Endometrial microvascular endothelial cells (primary cell): ENCODE data around the gene MTG1. TPM values are rescaled to one million over a fixed set of nuclear protein-coding genes. Genes with fewer than 3 reads are reported as not detected.
"Not testable (repeated sequence)": the region's sequence is repeated elsewhere in the genome, so short reads cannot be mapped to it uniquely, and the experiment has no call there.

Experiments used
- in situ Hi-C: cut with HindIII; loops from 2 replicates; pipeline ENCODE4 v1.10.0; 2017; ENCODE audit warnings: low sequenced_read_pairs, low pct_unique_long_range_greater_than_20kb; ENCODE audit errors: inconsistent ontology term
- total RNA-seq: library from RNA; depleted of rRNA; stranded (reverse); fragments of >200 nt; gene quantifications from one replicate; pipeline ENCODE4 v1.2.3, GENCODE V29; 2015; ENCODE audit errors: inconsistent ontology term

The MTG1 gene
- total RNA-seq, 1 donor from 2014 or later, result 28.0 TPM

- in situ Hi-C loops, result no loop called here
These were observed 46.8 kb downstream of the MTG1 start for GRCh38 chr10:133440633-133441285.

DNA sequence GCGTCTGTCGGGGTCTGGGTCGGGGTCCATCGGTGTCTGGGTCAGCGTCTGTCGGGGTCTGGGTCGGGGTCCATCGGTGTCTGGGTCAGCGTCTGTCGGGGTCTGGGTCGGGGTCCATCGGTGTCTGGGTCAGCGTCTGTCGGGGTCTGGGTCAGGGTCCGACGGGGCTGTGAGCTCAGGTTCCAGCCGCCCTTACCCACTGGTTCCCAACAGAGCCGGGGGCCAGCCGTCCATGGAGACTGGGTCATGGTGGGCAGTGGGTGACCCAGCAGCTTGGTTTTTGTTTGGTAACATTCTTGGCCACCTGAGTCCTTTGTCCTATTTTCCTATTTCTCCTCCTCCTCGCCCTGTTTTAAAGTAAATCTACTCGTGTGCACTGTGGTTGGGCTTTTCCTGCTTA, 47.4 kb downstream of the MTG1 start:
- in situ Hi-C loops, result not testable (repeated sequence)

GRCh38 chr10:133441780-133442179, 47.8 kb downstream of the MTG1 start:
- in situ Hi-C loops, result no loop called here

GRCh38 chr10:133442191-133442966, 48.4 kb downstream of the MTG1 start:
- in situ Hi-C loops, result no loop called here

- in situ Hi-C loops, result no loop called here
These were observed 49.3 kb downstream of the MTG1 start for GRCh38 chr10:133442967-133443924.

DNA sequence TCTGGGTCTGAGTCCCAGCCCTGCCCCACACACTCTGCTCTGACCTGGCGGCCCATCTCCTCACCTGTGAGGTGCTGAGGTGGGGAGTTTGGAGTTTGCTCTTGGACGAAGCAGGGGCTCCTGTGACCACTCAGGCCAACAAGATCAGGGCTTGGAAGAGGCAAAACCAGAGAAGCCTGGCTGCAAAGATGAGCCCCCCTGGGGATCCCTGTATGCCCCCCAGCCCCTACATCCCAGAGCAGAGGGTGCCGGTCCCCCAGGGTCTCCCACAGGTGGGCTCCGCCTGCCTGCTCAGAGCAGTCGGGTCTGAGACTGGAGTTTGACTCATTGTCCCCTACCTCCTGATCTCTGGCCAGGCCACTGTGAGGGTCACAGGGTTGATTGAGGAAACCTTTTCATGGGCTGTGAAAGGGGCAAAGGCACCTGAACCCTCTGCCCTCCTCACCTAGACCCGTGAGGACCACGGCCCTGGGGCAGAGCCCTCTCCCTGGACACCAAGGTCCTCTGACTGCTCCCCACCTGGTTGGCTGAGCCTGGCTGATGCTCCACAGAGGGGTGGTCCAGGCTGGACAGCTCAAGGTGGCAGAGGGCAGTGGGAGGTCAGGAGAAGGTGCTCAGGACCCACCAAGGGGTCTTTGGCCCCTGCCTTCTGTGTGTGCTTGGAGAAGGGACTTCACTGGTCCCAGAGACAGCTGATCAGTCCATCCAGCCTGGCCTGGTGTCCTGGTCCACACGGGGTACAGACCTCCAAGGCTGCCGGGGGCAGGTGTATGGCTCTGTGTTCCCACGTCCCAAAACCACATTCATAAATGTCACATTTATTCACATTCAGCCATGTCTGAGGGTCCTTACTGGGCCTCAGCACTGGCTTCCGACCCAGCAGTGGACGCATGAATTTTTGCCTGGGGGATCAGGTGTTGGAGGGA, 50.6 kb downstream of the MTG1 start:
- in situ Hi-C loops, result no loop called here

DNA sequence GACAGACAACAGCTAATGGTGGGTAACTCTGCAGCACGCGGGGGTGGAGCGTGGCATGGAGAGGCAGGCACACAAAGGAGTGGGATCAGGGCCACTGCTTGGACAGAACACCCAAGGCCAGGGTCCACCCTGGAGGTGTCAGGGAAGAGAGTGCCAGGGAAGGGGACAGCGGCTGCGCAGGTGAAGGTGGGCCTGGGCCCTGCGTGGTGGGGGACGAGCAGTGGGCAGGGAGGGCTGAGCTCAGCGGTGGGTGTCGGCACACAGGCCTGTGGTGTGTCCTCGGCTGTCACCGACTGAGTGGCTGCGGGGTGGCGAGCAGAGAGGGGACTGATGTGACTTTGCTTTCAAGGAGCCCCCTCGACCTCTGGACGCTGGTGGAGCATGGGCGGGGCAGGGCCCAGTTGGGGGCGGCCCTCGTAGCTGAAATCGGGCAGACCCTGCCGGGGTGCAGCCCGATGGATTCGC, 51.3 kb downstream of the MTG1 start:
- in situ Hi-C loops, result no loop called here

DNA sequence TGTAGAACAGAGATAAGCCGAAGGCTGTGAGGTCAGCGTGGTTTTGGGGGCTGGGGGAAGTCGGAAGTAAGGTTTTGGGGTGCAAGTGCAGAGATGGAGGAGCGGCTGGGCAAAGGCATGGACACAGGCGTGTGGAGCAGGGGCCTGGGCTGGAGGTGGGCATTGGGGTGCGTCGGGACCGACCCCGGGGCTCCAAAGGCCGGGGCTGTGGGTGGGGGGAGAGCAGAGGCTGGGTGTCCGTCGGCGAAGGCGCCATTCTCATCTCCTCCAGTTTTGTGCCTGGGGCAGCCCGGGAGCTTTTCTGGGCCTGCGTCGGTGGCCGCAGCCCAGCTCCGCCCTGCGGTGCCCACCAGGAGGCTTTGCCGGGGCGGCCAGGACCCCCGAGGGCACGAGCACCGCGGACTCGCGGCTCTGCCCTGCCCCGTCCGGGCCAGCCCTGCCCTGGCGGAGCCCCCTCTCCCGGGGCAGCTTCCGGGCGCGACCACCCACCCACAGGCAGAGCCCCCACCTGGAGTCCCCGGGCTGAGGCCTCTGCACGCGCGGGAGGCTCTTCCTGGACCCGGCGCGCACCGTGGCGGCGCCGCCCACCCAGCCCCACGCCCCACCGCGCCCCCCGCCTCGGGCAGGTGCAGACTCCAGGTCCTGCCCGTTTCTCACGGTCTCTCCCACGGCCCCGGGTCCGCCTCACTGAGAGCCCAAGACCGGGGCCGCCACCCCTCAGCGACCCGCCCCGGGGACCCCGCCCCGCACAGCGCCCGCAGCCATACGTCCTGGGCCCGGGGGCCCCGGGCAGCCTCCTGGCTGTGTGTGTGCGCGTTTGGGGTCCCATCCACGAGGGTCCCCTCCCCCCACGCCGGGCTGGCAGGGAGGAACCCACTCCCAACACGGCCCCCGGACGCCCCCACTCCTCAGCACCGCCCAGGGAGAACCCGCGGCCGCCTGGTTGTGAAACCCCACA, 52.1 kb downstream of the MTG1 start:
- in situ Hi-C loops, result no loop called here

- in situ Hi-C loops, result no loop called here
These were observed 53.0 kb downstream of the MTG1 start for GRCh38 chr10:133446979-133447378.

DNA sequence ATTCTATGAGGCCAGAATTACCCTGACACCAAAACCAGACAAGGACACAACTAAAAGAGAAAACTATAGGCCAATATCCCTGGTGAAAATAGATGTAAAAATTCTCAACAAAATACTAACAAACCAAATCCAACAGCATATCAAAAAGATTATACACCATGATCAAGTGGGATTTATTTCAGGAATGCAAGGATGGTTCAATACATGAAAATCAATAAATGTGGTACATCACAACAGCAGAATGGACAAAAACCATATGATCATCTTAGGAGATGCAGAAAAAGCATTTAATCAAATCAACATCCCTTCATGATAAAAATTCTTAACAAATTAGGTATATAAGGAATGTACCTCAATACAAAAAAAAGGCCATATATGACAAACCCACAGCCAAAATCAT, 54.2 kb downstream of the MTG1 start:
- in situ Hi-C loops, result no loop called here

GRCh38 chr10:133451346-133451745, 57.4 kb downstream of the MTG1 start:
- in situ Hi-C loops, result no loop called here

- in situ Hi-C loops, result no loop called here
These were observed 58.5 kb downstream of the MTG1 start for GRCh38 chr10:133452453-133452852.

DNA sequence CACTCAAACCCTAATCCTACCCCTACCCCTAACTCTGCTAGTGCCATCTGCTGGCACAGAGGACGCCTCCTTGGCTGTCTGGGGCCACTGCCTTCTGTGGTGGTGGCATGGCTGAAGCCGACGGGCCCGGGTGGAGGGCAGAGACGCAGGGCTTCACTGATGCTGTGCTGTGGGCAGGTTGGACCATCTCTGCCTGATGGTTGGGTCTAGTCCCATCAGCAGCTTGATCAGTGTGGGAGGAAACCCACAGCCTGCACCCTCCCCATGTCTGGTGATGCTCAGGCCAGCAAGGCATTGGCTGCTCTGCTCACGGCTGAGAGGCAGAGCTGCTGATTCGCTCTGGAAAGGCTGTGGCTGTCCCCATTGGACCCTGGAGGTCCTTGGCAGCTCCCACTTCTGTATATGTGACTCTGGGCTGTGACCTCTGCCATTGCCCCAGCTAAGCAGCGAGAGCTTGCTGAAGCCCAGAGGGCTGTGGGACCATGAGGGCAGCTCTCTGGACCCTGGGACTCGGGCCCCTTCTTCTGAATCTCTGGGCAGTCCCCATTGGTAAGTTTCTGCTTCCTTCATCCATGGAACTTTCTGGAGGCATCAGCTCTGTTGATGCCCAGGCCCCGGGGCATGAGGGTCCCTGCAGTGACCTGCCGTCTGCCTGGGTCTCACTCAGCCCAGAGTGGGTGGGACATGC, 59.7 kb downstream of the MTG1 start, which contains the start of gene SCART1:
TSS of gene SCART1 (plus strand) at position 430 of the 688 bp plus-strand sequence. CDS start at position 483, 53 bp downstream.
- in situ Hi-C loops, result no loop called here

DNA sequence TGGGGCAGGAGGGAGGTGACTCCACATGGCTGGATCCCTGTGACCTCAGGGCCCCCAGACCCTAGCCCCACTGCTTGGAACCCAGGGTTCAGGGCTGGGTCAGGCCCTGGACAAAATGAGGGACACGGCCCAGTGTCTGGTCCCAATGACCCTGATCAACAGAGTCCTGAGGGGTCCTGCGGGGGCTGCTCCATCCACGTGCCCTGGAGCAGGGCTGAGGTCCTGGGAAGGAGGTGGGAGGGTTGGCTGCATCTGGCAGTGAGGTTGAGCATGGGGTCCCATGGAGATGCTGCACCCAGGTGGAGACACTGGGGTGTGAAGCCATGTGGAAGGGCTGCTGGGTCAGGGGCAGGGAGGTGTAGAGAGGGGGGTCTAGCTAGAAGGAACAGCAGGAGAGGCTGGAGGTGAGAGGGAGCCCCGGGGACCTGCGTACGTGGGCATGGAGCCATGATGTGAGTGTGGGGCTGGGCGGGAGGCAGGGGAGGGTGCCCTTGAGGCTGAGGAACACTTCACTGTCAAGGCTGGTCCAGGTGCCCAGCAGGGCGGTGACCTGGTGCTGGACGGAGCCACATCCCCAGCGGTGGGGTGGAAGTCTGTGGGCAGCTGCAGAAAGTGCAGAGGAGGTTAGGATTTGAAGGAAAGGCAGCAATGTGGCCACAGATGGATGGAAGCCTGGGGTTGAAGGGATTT, 60.4 kb downstream of the MTG1 start:
- in situ Hi-C loops, result no loop called here

GRCh38 chr10:133455196-133455595, 61.2 kb downstream of the MTG1 start:
- in situ Hi-C loops, result no loop called here

DNA sequence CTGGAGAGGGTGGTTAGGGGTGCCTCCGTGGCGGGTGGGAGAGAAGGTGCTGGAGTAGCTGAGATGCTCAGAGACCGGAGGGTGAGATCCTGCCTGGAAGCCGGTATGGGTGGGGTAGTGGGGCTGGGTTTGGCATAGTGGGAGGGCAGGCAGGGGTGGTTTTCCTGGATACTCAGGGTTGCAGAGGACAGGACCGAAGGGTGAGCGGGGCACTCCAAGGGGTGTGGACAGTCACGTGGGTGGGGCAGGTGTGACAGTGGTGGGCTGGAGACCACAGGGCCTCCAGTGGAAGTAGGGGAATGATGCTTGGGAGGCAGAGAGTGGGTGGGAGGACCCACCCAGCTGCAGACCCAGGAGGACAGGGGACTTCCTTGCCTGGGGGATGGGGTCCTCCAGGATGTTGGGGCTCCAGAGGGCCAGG, 61.7 kb downstream of the MTG1 start:
- in situ Hi-C loops, result no loop called here
